Retina (tissue), 1 donor: ENCODE data around the gene ZNF592.
"Not testable (repeated sequence)": the region's sequence is repeated elsewhere in the genome, so short reads cannot be mapped to it uniquely, and the experiment has no call there.

Source experiments
- DNase-seq: peaks from one replicate; pipeline ENCODE4 v3.0.0-alpha.2; 2016

Gene ZNF592

GRCh38 chr15:84749111-84749991 is 959 bp downstream of the ZNF592 start:
- peak; percentile 74 for DNase-seq

GRCh38 chr15:84750583-84751092 is 2.2 kb downstream of the ZNF592 start:
- DNase-seq: no peak

- not testable (repeated sequence) for DNase-seq
Measured at GRCh38 chr15:84751721-84752120, 3.3 kb downstream of the ZNF592 start.

- no peak for DNase-seq
Measured at GRCh38 chr15:84752195-84752594, 3.8 kb downstream of the ZNF592 start.

GRCh38 chr15:84752700-84753099 is 4.3 kb downstream of the ZNF592 start:
- no peak for DNase-seq

- DNase-seq: not testable (repeated sequence)
Measured at GRCh38 chr15:84754889-84755288, 6.5 kb downstream of the ZNF592 start.

GRCh38 chr15:84755736-84756527 is 7.5 kb downstream of the ZNF592 start:
- DNase-seq: no peak

- DNase-seq: no peak
Measured at GRCh38 chr15:84759018-84759417, 10.6 kb downstream of the ZNF592 start.

GRCh38 chr15:84760219-84760618 is 11.8 kb downstream of the ZNF592 start:
- DNase-seq: no peak

GRCh38 chr15:84761607-84762131 is 13.3 kb downstream of the ZNF592 start:
- peak; percentile 14 for DNase-seq

- DNase-seq: no peak
Measured at GRCh38 chr15:84762840-84763572, 14.6 kb downstream of the ZNF592 start.

GRCh38 chr15:84764585-84764984 is 16.2 kb downstream of the ZNF592 start:
- DNase-seq: no peak

GRCh38 chr15:84764989-84765388 is 16.6 kb downstream of the ZNF592 start:
- no peak for DNase-seq

- no peak for DNase-seq
Measured at GRCh38 chr15:84765675-84766074, 17.3 kb downstream of the ZNF592 start.

GRCh38 chr15:84766461-84767035 is 18.2 kb downstream of the ZNF592 start:
- DNase-seq: no peak

- DNase-seq: no peak
Measured at GRCh38 chr15:84772031-84772430, 23.6 kb downstream of the ZNF592 start.

GRCh38 chr15:84772467-84772866 is 24.1 kb downstream of the ZNF592 start:
- DNase-seq: no peak

GRCh38 chr15:84773716-84774115 is 25.3 kb downstream of the ZNF592 start:
- DNase-seq: no peak

- DNase-seq: no peak
Measured at GRCh38 chr15:84775867-84776449, 27.6 kb downstream of the ZNF592 start.

- DNase-seq: no peak
Measured at GRCh38 chr15:84778194-84778593, 29.8 kb downstream of the ZNF592 start.

- DNase-seq: no peak
Measured at GRCh38 chr15:84780492-84780891, 32.1 kb downstream of the ZNF592 start.

- DNase-seq: no peak
Measured at GRCh38 chr15:84781495-84781894, 33.1 kb downstream of the ZNF592 start.
